NCI-H1436 treated with DMSO at 0.1 percent for 48 hours (cell line): ENCODE results near the gene NAIF1.
"Not testable (repeated sequence)": the region's sequence is repeated elsewhere in the genome, so short reads cannot be mapped to it uniquely, and the experiment has no call there.

ENCODE experiments used
- DNase-seq: peaks from one replicate; lab custom pipeline; 2025; lab: John Stamatoyannopoulos, UW

NAIF1 gene, protein sequence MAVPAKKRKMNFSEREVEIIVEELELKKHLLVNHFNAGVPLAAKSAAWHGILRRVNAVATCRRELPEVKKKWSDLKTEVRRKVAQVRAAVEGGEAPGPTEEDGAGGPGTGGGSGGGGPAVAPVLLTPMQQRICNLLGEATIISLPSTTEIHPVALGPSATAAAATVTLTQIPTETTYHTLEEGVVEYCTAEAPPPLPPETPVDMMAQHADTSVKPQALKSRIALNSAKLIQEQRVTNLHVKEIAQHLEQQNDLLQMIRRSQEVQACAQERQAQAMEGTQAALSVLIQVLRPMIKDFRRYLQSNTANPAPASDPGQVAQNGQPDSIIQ

DNA sequence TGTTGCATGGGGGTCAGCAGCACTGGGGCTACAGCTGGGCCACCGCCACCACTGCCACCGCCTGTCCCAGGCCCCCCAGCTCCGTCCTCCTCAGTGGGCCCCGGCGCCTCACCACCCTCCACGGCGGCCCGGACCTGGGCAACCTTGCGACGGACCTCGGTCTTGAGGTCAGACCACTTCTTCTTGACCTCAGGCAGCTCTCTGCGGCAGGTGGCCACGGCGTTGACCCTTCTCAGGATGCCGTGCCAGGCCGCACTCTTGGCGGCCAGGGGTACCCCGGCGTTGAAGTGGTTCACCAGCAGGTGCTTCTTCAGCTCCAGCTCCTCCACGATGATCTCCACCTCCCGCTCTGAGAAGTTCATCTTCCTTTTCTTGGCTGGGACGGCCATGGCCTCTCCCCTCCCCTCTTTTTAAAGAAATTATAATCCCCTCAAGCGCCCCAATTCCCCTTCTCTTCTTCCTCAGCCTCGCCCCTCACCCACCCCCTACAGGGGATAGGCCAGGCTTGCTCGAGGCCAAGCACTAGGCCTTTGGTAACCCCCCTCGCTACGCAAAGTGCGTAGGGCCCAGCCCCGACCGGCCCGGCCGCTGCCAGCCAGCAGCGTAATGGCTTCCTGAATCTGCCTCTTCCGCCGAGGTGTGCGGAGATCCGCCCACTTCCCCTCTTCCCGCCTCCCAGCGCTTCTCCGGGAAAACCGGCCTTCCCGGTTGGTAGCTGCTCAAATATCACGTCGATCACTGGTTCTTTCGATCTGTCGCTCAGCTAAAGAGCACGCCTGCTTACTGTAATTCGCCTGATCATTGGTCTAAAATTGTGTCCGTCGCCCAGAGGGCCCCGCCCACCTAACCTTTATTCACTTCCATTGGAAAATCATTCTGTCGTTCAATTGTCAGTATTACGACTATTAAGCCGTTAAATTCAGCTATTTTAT lies at the start of gene NAIF1:
Gene NAIF1 (minus strand): TSS at position 608 of the 932 bp plus-strand sequence. CDS start 219 bp downstream, at position 389.
- DNase-seq: peak; percentile 99

DNA sequence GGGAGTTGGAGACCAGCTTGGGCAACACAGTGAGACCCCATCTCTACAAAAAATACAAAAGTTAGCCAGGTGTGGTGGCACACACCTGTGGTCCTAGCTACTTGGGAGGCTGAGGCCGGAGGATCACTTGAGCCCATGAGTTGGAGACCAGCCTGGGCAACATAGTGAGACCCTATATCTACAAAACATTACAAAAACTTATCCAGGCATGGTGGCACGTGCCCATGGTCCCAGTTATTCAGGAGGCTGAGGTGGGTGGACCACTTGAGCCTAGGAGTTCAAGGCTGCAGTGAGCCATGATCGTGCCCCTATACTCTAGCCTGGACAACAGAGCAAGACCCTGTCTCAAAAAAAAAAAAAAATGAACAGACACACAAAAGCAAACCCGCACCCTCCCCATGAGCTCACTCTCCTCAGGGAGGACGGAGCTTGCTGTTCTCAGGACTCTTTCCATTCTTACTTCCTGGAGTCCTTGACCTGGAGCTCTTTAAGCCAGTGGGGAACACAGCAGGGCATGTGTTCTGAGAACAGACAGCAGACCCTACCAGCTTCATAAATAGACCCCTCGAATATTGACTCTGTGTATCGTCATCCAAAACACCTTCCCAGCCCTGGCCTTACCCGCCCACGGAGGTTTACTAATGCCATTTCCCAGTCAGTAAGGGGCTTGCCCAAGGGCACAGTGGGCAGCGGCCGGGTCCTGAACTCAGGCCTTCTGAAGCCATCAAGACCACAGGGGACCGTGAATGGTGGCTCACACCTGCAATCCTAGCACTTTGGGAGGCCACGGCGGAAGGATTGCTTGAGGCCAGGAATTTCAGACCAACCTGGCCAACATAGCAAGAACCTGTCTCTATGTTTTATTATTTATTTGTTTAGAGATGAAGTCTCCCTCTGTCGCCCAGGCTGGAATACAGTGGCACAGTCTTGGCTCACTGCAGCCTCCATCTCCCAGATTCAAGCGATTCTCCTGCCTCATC lies 49.3 kb upstream of the NAIF1 start:
- no peak for DNase-seq

DNA sequence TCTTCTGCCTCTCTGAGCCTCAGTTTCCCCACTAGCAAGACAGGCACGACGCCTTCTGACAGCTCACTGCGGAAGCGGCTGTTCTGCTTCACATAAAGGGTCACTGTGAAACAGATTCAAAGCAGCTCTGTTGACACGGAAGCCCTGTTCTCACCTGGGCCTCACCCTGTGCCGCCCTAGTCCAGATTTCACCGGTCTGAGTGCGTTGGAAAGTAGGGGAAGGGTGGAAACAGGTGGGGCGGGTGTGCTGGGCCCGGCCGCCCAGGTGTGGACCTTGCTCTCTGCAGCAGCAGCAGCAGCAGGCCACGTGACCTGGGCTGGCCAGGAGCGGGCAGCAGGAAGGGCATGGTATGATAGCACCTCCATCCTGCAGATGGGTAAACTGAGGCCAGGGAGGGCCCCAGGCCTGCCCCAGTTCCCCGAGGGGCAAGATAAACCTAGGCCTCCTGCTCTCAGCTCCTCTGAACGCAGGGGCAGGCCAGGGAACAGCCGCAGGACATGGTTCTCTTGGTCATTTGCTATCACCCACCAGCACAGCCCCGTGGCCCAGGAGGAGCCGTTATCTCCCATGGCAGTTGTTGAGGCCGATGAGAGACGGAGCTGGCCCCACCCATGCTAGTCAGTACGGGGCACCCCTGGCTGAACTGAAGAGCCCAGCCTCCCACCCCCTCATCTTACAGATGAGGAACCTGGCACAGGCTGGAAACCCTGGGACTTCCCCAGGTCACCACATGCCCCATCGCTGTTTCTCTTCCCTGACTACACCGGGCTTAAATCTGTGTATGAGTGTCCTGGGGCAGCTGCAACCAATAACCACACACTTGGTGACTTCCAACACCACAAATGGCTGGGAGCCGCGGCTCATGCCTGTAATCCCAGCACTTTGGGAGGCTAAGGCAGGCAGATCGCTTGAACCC lies 48.3 kb upstream of the NAIF1 start:
- no peak for DNase-seq

DNA sequence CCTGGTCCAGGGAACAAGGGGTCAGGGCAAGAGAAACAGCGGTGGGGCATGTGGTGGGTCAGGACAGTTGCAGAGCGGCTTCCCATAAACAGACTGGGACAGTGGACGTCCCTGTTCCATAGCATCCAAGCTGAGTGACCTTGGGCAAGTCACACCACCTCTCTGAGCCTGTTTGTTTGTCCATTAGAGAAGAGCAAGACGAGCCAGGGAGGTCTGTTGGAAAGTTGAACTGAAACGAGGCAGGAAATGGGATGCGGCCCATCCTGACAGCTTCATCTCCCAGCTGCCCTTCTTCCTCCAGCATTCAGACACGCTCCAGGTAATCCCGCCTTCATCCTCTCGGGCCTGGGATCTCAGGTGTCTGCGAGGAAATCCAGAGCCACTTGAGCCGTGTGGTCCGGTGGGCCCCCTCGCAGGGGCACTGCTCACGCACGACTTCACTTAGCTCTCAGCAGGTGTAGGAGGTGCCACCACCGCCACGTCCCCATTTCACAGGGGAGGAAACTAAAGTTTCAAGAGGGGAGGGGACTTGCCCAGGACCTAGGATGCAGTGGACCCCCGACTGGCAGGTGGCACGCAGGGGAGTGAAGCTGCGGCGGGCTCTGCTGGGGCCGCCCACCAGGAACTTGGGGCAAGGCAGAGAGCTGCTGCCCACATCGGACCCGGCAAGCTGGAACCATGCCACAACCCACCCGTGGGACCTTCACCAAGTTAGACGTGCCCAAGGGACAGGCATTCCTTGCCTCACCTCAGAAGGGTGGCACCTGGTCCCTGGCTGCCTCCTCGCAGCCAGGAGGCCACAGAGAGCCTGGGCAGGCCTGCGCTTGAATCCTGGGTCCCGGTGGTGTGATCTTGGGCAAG lies 47.4 kb upstream of the NAIF1 start:
- no peak for DNase-seq

DNA sequence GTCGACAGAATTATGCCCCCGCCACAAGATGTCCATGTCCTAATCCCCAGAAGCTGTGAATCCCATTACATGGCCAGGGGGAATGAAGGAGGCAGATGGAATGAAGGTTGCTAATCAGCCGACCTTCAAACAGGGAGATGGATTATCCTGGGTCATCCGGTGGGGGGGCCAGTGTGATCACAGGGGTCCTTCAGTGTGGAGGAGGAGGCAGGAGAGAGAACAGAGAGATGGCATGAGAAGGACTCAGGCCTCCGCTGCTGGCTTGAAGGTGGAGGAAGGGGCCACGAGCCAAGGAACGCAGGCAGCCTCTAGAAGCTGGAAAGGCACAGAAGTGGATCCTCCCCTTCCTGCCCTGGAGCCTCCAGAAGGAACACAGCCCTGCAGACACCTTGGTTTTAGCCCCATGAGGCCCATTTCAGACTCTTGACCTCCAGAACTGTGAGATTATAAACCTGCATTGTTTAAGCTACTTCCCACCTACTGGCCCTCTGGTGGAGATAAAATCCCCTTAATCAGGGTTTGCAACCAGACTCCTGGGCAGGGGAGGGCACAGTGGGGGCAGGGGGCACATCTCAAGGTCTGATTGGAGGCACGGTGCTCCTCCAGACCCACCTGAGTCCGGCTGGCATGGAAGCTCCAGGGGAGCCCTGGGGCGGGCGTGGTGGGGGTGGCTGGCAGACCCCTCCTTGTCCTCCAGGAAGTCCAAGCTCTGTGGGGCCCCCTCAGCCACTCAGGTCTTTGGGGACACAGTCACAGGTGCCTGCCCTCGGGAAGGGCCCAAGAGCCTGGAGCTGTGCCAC lies 46.6 kb upstream of the NAIF1 start:
- DNase-seq: no peak

DNA sequence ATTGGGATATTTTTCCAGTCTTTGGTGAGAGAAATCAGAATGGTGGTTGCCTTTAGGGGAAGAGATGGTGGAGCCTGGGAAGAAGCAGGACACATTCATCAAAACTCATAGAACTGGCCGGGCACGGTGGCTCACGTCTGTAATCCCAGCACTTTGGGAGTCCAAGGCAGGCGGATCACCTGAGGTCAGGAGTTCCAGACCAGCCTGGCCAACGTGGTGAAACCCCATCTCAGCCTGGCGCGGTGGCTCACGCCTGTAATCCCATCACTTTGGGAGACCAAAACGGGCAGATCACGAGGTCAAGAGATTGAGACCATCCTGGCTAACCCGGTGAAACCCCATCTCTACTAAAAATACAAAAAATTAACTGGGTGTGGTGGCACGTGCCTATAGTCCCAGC lies 44.6 kb upstream of the NAIF1 start:
- not testable (repeated sequence) for DNase-seq

DNA sequence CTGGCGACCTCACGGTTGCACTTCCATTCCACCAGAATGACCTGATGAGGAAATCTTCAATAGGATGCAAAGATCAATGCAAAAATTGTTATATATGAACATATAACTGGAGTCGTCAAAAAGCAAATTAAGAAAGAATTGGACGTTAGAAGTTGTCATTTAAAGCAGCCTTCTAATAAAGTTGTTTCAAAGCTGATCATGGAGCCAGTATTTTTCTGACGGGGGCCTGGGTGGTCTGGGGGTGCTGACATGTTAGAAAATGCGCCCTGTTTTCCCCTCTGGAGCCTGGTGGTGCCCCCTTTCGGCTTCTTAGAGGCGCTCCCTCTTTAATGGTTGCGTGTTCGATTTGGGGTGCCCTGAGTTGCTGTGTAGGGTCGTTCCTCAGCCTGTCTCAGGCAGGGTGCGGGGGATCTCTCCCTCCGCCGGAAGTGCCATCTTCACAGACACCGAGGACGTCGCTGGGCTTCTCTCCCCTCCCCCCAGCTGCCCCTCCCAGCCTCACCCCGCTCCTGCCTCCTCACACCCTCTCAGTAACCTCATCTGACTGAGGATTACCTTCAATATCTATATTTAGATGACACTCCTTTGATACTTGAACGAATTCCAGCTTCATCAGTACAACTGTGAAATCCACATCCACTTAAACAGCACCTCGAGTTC lies 42.1 kb upstream of the NAIF1 start:
- DNase-seq: no peak

DNA sequence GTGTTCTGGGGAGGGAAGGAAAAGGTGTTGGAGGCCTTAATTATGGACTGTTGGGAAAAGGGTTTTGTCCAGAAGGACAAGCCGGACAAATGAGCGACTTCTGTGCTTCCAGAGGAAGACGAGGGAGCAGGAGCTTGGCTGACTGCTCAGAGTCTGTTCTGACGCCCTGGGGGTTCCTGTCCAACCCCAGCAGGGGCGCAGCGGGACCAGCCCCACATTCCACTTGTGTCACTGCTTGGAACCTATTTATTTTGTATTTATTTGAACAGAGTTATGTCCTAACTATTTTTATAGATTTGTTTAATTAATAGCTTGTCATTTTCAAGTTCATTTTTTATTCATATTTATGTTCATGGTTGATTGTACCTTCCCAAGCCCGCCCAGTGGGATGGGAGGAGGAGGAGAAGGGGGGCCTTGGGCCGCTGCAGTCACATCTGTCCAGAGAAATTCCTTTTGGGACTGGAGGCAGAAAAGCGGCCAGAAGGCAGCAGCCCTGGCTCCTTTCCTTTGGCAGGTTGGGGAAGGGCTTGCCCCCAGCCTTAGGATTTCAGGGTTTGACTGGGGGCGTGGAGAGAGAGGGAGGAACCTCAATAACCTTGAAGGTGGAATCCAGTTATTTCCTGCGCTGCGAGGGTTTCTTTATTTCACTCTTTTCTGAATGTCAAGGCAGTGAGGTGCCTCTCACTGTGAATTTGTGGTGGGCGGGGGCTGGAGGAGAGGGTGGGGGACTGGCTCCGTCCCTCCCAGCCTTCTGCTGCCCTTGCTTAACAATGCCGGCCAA lies 41.3 kb upstream of the NAIF1 start:
- DNase-seq: no peak

DNA sequence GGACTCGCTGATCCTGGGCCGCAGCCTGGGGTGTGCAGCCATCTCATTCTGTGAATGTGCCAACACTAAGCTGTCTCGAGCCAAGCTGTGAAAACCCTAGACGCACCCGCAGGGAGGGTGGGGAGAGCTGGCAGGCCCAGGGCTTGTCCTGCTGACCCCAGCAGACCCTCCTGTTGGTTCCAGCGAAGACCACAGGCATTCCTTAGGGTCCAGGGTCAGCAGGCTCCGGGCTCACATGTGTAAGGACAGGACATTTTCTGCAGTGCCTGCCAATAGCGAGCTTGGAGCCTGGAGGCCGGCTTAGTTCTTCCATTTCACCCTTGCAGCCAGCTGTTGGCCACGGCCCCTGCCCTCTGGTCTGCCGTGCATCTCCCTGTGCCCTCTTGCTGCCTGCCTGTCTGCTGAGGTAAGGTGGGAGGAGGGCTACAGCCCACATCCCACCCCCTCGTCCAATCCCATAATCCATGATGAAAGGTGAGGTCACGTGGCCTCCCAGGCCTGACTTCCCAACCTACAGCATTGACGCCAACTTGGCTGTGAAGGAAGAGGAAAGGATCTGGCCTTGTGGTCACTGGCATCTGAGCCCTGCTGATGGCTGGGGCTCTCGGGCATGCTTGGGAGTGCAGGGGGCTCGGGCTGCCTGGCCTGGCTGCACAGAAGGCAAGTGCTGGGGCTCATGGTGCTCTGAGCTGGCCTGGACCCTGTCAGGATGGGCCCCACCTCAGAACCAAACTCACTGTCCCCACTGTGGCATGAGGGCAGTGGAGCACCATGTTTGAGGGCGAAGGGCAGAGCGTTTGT lies 40.5 kb upstream of the NAIF1 start:
- DNase-seq: no peak

DNA sequence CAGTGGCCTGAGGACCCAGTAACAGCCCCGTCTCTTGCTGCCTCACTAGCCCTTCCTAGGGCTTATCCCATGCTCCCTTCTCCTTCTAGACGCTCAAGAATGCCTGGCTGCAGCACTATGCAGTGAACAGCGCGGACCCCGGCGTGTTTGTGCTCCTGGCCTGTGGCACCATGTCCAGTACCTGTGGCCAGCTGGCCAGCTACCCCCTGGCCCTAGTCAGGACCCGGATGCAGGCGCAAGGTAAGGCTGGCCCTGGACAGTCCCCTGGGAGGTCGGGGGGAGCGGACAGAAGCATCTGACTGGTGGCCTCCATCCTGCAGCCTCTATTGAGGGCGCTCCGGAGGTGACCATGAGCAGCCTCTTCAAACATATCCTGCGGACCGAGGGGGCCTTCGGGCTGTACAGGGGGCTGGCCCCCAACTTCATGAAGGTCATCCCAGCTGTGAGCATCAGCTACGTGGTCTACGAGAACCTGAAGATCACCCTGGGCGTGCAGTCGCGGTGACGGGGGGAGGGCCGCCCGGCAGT lies 39.9 kb upstream of the NAIF1 start:
- DNase-seq: no peak

DNA sequence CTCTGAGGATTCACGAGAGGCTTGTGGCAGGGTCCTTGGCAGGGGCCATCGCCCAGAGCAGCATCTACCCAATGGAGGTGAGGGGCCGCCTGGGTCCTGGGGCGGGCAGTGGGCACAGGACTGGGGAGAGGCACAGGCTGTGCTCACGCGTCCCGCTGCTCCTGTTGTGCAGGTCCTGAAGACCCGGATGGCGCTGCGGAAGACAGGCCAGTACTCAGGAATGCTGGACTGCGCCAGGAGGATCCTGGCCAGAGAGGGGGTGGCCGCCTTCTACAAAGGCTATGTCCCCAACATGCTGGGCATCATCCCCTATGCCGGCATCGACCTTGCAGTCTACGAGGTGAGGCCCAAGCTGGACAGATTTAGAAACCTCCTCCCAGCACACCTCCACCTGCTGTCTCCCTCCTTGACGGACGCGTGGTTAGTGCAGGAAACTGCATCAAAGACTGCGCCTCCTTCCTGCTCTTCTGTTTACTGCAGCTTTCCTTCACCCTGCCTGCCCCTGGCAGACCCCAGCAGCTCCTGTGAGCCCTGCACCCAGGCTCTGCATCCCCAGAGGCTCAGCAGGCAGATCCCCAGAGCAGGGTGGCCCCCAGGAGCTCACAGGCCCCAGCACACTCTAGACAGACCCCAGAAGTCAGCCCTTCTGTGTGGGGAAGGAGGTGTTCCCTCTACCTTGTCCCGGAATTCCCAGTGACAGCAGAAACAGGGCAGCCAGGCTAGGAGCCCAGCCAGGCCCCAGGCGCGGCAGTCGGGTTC lies 39.2 kb upstream of the NAIF1 start:
- DNase-seq: no peak

DNA sequence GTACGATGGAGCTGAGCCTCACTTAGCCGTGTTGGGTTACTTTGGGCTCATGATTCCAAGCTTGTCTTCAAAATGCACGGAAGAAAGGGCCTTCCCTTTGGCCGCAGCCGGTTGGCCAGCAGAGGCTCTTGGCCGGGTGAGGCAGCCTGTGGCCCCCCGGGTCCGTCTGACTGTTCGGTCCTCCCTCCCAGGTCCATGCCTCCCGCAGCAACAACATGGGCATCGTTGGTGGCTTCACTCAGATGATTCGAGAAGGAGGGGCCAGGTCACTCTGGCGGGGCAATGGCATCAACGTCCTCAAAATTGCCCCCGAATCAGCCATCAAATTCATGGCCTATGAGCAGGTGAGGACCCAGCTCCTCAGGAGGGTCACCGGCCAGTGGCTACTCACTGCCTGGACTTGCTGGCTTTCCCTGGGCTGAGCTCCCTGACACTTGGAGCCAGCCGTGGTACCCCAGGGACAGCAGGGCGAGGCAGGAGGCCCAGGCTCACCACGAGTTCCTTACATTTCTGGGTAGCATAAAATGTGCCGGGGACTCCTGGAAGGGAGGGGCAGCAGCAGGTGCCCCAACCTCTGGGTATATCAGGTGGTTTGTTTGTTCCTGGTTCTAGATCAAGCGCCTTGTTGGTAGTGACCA lies 38.5 kb upstream of the NAIF1 start:
- no peak for DNase-seq

DNA sequence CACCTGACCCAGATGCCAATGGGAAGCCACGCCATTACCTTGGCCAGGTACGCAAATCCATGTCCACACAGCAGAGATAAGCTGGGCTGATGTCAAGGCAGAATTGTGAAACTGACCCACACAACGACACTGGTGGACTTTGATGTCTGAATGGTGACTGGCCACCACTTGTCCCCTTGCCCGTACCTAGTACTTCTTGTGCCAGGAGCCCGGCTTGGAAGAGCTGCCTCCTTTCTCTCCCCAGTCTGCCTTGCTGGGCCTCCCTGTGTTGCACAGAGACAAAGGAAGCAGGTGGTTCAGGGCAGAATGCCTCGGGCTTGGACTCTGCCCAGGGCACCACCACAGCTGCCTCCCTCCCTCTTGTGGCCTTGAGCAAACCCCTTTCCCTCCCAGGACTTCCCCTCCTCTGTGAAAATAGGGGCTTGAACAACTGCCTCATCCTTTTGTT lies 37.1 kb upstream of the NAIF1 start:
- no peak for DNase-seq

DNA sequence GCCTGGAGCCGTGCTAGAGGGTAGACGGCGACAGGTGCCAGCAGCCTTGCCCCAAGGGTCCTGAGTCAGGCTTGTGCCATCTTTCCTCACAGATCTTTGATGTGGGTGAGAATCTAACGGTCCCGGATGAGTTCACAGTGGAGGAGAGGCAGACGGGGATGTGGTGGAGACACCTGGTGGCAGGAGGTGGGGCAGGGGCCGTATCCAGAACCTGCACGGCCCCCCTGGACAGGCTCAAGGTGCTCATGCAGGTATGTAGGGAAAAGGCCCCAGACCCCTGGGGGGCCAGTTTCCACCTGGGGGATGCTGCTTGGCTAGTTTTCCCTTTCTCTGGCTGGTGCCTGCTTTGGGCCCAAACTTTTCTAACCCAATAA lies 36.5 kb upstream of the NAIF1 start:
- DNase-seq: no peak

DNA sequence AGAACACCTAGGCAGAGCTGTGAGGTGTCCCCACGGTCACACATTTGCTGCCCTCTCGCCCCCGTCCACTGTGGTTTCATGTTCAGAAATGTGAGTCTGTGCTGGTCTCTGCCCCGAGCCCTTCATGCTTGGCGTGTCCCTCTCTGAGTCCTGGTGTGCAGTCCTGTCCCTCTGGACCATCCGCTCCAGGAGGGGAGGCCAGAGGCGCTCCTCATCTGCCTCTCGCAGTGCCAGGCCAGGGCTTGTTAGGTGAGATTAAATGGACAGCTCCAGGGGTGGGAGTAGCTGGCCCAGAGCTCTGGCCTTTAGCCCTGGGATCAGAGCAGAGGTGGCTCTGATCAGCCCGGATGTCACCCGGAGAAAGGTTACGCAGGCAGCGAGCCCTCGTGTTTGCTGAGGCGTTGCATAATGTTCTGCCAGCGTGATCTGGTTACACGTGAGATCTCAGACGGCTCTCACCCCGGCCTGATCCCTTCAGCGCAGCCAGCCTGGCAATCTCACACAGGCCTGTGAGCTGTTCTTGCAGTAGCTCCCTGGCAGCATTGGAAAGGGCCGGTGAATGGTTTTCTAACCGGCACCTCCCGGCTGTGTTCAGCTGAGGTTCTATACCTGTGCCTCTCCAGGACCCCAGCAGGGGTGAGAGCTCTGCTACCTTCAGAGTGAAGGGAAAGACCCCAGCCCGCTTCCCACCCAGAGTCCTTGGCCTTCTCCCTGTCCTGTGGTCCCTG lies 35.9 kb upstream of the NAIF1 start:
- no peak for DNase-seq
